KMS-11 (cell line): ENCODE measurements around the gene GJC1.

Source experiments
- H2AFZ ChIP-seq: fragments of 200-600 bp; sonication (generic); 2 replicates; pipeline ENCODE4 v1.6.1; 2016; ENCODE audit warnings: antibody characterized with exemption, mixed run types, low read depth
- H3K27ac ChIP-seq: fragments of 200-600 bp; sonication (generic); 2 replicates; pipeline ENCODE4 v1.6.1; 2016; ENCODE audit warnings: mild to moderate bottlenecking, mixed run types
- H3K27me3 ChIP-seq: fragments of 200-600 bp; sonication (generic); 2 replicates; pipeline ENCODE4 v1.6.1; 2017; ENCODE audit warnings: mild to moderate bottlenecking, low read depth, mixed run types, moderate library complexity; ENCODE audit not compliant: insufficient read depth
- H3K36me3 ChIP-seq: fragments of 200-600 bp; sonication (generic); 2 replicates; pipeline ENCODE4 v1.6.1; 2017; ENCODE audit warnings: mild to moderate bottlenecking, mixed run types; ENCODE audit not compliant: insufficient read depth
- H3K4me1 ChIP-seq: fragments of 200-600 bp; sonication (generic); 2 replicates; pipeline ENCODE4 v1.6.1; 2016; ENCODE audit warnings: mild to moderate bottlenecking, low read depth, mixed run types; ENCODE audit not compliant: poor library complexity, severe bottlenecking
- H3K4me2 ChIP-seq: fragments of 200-600 bp; sonication (generic); 2 replicates; pipeline ENCODE4 v1.7.0; 2016; ENCODE audit warnings: mild to moderate bottlenecking, mixed run types
- H3K4me3 ChIP-seq: fragments of 200-600 bp; sonication (generic); IDR thresholded peaks from 2 replicates; pipeline ENCODE4 v1.6.1; 2017; ENCODE audit warnings: low read depth, low read length, mixed read lengths; ENCODE audit not compliant: insufficient read depth
- H3K79me2 ChIP-seq: fragments of 200-600 bp; sonication (generic); 2 replicates; pipeline ENCODE4 v1.6.1; 2016; ENCODE audit warnings: low read depth, mixed run types; ENCODE audit not compliant: insufficient read depth
- H3K9ac ChIP-seq: fragments of 200-600 bp; sonication (generic); 2 replicates; pipeline ENCODE4 v1.6.1; 2016; ENCODE audit warnings: mild to moderate bottlenecking, mixed run types
- H4K20me1 ChIP-seq: fragments of 200-600 bp; sonication (generic); 2 replicates; pipeline ENCODE4 v1.6.1; 2016; ENCODE audit warnings: mild to moderate bottlenecking, mixed run types; ENCODE audit not compliant: insufficient read depth
- TF ChIP-seq, protein P1 (sequence below): fragments of 200-600 bp; sonication (generic); conservative IDR thresholded peaks from 2 replicates; pipeline ENCODE4 v1.6.1; 2017; ENCODE audit warnings: low read depth, mild to moderate bottlenecking, antibody characterized with exemption, low read length, moderate library complexity, mixed read lengths

GJC1 gene

DNA sequence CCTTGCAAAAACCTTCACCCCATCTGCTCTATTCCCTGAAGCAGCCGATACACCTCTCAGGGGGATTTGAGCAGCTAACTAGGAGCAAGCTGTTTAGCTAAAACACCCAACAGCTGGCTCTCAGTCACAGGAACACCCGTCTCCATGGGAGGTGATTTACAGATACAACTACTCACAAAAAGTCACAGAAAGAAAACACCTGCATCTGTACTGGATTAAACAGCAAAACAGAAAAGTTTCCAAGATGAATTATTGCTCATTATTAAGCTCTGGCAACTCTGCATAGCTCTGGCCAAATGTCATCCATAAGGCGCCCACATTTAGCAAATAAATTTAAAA lies 22.3 kb downstream of the GJC1 start:
- Histone ChIP-seq H3K27ac (no peak overlapping the region), H3K79me2 (no peaks in the 10 kb centered on the region), H3K9ac (no peak overlapping the region), H3K4me1 (no peaks in the 10 kb centered on the region), H4K20me1 (no peaks in the 10 kb centered on the region), H3K36me3 (no peaks in the 10 kb centered on the region), H2AFZ (no peak overlapping the region), H3K4me3 (no peak overlapping the region), H3K27me3 (no peaks in the 10 kb centered on the region), H3K4me2 (no peak overlapping the region)
- TF ChIP-seq, protein P1, sequence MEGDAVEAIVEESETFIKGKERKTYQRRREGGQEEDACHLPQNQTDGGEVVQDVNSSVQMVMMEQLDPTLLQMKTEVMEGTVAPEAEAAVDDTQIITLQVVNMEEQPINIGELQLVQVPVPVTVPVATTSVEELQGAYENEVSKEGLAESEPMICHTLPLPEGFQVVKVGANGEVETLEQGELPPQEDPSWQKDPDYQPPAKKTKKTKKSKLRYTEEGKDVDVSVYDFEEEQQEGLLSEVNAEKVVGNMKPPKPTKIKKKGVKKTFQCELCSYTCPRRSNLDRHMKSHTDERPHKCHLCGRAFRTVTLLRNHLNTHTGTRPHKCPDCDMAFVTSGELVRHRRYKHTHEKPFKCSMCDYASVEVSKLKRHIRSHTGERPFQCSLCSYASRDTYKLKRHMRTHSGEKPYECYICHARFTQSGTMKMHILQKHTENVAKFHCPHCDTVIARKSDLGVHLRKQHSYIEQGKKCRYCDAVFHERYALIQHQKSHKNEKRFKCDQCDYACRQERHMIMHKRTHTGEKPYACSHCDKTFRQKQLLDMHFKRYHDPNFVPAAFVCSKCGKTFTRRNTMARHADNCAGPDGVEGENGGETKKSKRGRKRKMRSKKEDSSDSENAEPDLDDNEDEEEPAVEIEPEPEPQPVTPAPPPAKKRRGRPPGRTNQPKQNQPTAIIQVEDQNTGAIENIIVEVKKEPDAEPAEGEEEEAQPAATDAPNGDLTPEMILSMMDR: no peak

- no peak overlapping the region for H3K4me3 ChIP-seq
- H3K9ac ChIP-seq: no peak overlapping the region
- no peaks in the 10 kb centered on the region for H3K36me3 ChIP-seq
- no peaks in the 10 kb centered on the region for H3K4me1 ChIP-seq
- no peak overlapping the region for H3K27ac ChIP-seq
- H2AFZ ChIP-seq: no peak overlapping the region
- H4K20me1 ChIP-seq: no peaks in the 10 kb centered on the region
- no peaks in the 10 kb centered on the region for H3K79me2 ChIP-seq
- TF ChIP-seq, protein P1: no peak
- no peak overlapping the region for H3K4me2 ChIP-seq
- no peaks in the 10 kb centered on the region for H3K27me3 ChIP-seq
Measured at GRCh38 chr17:44807093-44807816, 22.8 kb downstream of the GJC1 start.

DNA sequence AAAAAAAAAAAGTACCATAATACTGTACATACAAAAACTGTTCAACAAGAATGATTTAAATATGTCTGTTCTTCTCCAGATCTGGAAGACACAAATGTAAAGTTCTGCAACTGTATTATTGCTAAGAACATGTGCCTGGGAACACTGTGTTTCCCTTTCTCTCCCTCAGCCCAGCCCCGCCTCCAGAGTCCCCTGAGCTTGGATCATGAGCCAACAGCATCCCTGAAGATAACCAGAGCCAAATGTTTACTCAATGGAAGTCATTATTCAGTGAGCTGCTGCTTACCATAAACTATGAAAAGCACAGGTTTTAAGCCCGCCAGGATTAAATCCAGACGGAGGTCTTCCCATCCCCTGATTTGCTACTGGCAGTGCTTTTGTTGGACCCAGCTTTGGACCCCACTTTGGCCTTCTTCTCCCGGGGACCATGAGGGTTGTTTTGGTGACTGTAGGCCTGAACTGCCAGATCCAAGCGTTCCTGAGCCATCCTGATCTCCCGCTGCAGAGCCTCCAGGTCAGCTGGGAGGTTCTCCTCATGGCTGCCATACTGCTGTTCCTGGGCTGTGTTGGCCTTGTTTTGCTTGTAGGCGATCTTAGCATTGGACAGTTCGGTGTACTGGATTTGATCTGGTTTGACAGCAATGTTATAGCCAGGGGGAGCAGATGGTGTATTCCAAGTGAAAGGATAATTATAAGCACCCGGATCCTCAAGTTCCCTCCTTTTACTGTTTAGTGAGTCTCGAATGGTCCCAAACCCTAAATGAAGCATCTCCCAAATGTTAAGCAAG lies 25.6 kb downstream of the GJC1 start:
- Histone ChIP-seq H3K36me3 (no peaks in the 10 kb centered on the region), H3K27ac (no peak overlapping the region), H3K4me3 (no peak overlapping the region), H3K4me1 (no peaks in the 10 kb centered on the region), H3K27me3 (no peaks in the 10 kb centered on the region), H3K9ac (no peak overlapping the region), H2AFZ (no peak overlapping the region), H3K79me2 (no peaks in the 10 kb centered on the region), H4K20me1 (no peaks in the 10 kb centered on the region), H3K4me2 (no peak overlapping the region)
- TF ChIP-seq, protein P1: no peak

- no peaks in the 10 kb centered on the region for H4K20me1 ChIP-seq
- no peak overlapping the region for H2AFZ ChIP-seq
- no peaks in the 10 kb centered on the region for H3K27me3 ChIP-seq
- H3K27ac ChIP-seq: no peak overlapping the region
- no peak overlapping the region for H3K4me3 ChIP-seq
- H3K4me2 ChIP-seq: no peak overlapping the region
- TF ChIP-seq, protein P1: no peak
- H3K79me2 ChIP-seq: no peaks in the 10 kb centered on the region
- H3K36me3 ChIP-seq: no peaks in the 10 kb centered on the region
- no peaks in the 10 kb centered on the region for H3K4me1 ChIP-seq
- H3K9ac ChIP-seq: no peak overlapping the region
Measured at GRCh38 chr17:44801880-44802279, 28.2 kb downstream of the GJC1 start.
